Activated CD4-positive, alpha-beta T cell treated with anti-CD3 and anti-CD28 coated beads for 36 hours (primary cell): Measurements from ENCODE around the gene OTUD5. TPM values are rescaled to one million over a fixed set of nuclear protein-coding genes. Genes with fewer than 3 reads are reported as not detected.

Experiments
- ATAC-seq: fragments of 200-7000 bp; cut with Tn5 transposase; one replicate; pipeline ENCODE4 v1.10.0; 2021; ENCODE audit warnings: mild to moderate bottlenecking, moderate library complexity
- CTCF ChIA-PET: fragments of 350-600 bp; sonication (Branson Sonifier 250); formaldehyde crosslinking; loops from one replicate; lab custom pipeline; 2021; ENCODE audit warnings: antibody characterized with exemption; lab: Charles Lee
- POLR2A ChIA-PET: fragments of 350-600 bp; sonication (Branson Sonifier 250); formaldehyde crosslinking; loops from one replicate; lab custom pipeline; 2021; ENCODE audit warnings: antibody characterized with exemption, inconsistent platforms; lab: Charles Lee
- DNase-seq: peaks from one replicate; pipeline ENCODE4 v3.0.0-alpha.2; 2020
- H3K27ac Mint-ChIP-seq: one replicate; pipeline ENCODE4 v1.8.0; 2021; ENCODE audit warnings: mixed read lengths
- H3K27me3 Mint-ChIP-seq: one replicate; pipeline ENCODE4 v1.8.0; 2021; ENCODE audit warnings: mixed read lengths
- H3K36me3 Mint-ChIP-seq: one replicate; pipeline ENCODE4 v1.8.0; 2021; ENCODE audit warnings: low read depth, mixed read lengths
- H3K4me1 Mint-ChIP-seq: one replicate; pipeline ENCODE4 v1.8.0; 2021; ENCODE audit warnings: mixed read lengths
- H3K4me3 Mint-ChIP-seq: one replicate; pipeline ENCODE4 v1.8.0; 2021; ENCODE audit warnings: mild to moderate bottlenecking, moderate library complexity, mixed read lengths
- H3K9me3 Mint-ChIP-seq: one replicate; pipeline ENCODE4 v1.8.0; 2021; ENCODE audit warnings: low read depth, mixed read lengths
- intact Hi-C, 2 experiments: fragments of 100-400 bp; cut with DNase I in 1 of 2; cut with micrococcal nuclease in 1 of 2; formaldehyde crosslinking; loops; one replicate each; pipeline versions ENCODE4 v1.14.2 to v1.15.1; 2022 to 2024; cut with DNase I, micrococcal nuclease
- total RNA-seq, 2 experiments: library from RNA; stranded (reverse); gene quantifications; one replicate each; pipeline ENCODE4 v1.2.3, GENCODE V29; 2021

Gene OTUD5
- total RNA-seq, 2 experiments from 2014 or later, result 68.0 to 98.1 TPM

DNA sequence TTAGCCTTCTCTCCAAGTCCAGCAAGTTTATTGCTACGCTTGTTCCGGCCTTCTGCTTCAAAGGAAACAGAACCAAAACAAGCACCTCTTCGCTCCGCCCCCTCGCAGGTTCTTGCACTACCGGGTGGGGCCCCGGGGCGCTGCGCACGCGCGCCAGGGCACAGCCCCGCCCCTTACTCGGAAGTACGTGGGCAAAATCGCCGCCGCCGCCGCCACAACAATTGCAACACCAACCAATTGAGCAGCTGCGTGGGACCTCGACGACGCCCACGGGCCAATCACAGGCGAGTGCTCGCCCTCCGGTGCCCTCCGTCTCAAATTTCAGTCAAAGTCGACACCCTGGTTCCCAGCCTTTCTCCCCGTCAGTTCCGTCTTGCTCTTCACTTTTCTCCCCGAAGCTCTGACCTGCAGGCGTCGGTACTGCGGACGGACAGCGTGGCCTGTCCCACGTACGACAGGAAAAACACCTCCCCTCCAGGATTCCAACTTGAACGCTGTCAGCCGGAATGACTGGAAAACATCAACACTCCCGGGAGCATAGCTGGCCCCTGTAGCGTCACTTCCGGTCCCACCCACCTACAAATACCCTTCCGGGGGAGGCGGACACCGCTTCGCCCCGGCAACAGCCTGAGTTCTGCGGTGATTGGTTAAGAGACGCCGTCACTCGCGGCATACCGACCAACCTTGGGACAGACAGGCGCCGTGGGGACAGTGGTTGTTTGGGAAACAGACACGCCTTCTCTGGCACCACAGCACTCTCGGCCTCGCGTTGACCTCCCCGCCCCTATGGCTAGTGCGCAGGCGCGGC is 624 bp upstream of the OTUD5 start:
- ChIA-PET POLR2A (interaction anchor here (1.2 to 3.2 kb wide), 5 partner anchors 15 to 67 kb away, joined by 3 to 27 read pairs (median 6); partner anchors contain the start of genes PIM2 and SLC35A2), CTCF (interaction anchor here (0.6 to 1.8 kb wide), 6 partner anchors 19 to 86 kb away, joined by 3 to 8 read pairs (median 3); no protein-coding TSS in a partner anchor)
- Mint-ChIP-seq H3K27me3 (no peaks in the 10 kb centered on the region), H3K4me1 (peaks cover 28% of the 10 kb centered on the region), H3K9me3 (no peaks in the 10 kb centered on the region), H3K27ac (peak overlapping the region; percentile 100), H3K4me3 (peak overlapping the region; percentile 93), H3K36me3 (peaks cover 25% of the 10 kb centered on the region)
- intact Hi-C loops, result loop anchor here (1.0 to 5.0 kb wide), 17 partner anchors 21 to 384 kb away; partner anchors contain the start of genes GRIPAP1 (in 2 of the 2), SUV39H1 (in 2 of the 2), TFE3 (in 2 of the 2) and GPKOW (in 1 of the 2)
- DNase-seq, result peak; percentile 95
- peak; percentile 92 for ATAC-seq

GRCh38 chrX:48956728-48957414 is 536 bp downstream of the OTUD5 start:
- H3K4me1 Mint-ChIP-seq, result peaks cover 39% of the 10 kb centered on the region
- H3K4me3 Mint-ChIP-seq, result peak overlapping the region; percentile 84
- CTCF ChIA-PET, result interaction anchor here (1.4 to 2.6 kb wide), 2 partner anchors 11 to 12 kb away, joined by 6 to 8 read pairs; no protein-coding TSS in a partner anchor
- H3K27ac Mint-ChIP-seq, result peak overlapping the region; percentile 88
- POLR2A ChIA-PET, result interaction anchor here (0.6 to 3.2 kb wide), 6 partner anchors 13 to 56 kb away, joined by 3 to 27 read pairs (median 5); partner anchors contain the start of gene SLC35A2
- DNase-seq, result peak; percentile 74
- H3K27me3 Mint-ChIP-seq, result no peaks in the 10 kb centered on the region
- intact Hi-C loops, result loop anchor here (1.0 to 5.0 kb wide), 5 partner anchors 38 to 312 kb away; partner anchors contain the start of genes GRIPAP1 (in 1 of the 2), PIM2 (in 1 of the 2), PPP1R3F (in 1 of the 2) and PQBP1 (in 1 of the 2)
- no peaks in the 10 kb centered on the region for H3K9me3 Mint-ChIP-seq
- peak; percentile 13 for ATAC-seq
- H3K36me3 Mint-ChIP-seq, result peaks cover 25% of the 10 kb centered on the region

GRCh38 chrX:48948589-48948988 is 8.8 kb downstream of the OTUD5 start:
- ChIA-PET CTCF (interaction anchor here (0.8 to 0.9 kb wide), 2 partner anchors 58 to 64 kb away, joined by 3 to 6 read pairs; no protein-coding TSS in a partner anchor), POLR2A (interaction anchor here (0.7 kb wide), 1 partner anchor 9 kb away, joined by 3 read pairs; no protein-coding TSS in a partner anchor)
- intact Hi-C loops, result loop anchor here in 1 of 2 experiments (10.0 kb wide), 1 partner anchor 54 kb away; the partner anchor contains the start of genes PQBP1 and TIMM17B
- no peak overlapping the region for H3K27ac Mint-ChIP-seq
- H3K4me3 Mint-ChIP-seq, result no peak overlapping the region
- DNase-seq, result no peak
- no peak for ATAC-seq
- no peaks in the 10 kb centered on the region for H3K9me3 Mint-ChIP-seq
- peaks cover 14% of the 10 kb centered on the region for H3K36me3 Mint-ChIP-seq
- H3K27me3 Mint-ChIP-seq, result no peaks in the 10 kb centered on the region
- H3K4me1 Mint-ChIP-seq, result peaks cover 43% of the 10 kb centered on the region

- peak; percentile 42 for ATAC-seq
- ChIA-PET CTCF (interaction anchor here (0.6 to 2.1 kb wide), 11 partner anchors 7 to 297 kb away, joined by 3 to 8 read pairs (median 5); partner anchors contain the start of gene OTUD5), POLR2A (interaction anchor here (1.0 to 1.6 kb wide), 2 partner anchors 26 to 29 kb away, joined by 4 to 6 read pairs; no protein-coding TSS in a partner anchor)
- Mint-ChIP-seq H3K4me3 (peak overlapping the region; percentile 17), H3K36me3 (peaks cover 32% of the 10 kb centered on the region), H3K27me3 (no peaks in the 10 kb centered on the region), H3K9me3 (no peaks in the 10 kb centered on the region), H3K27ac (peak overlapping the region; percentile 84), H3K4me1 (peaks cover 50% of the 10 kb centered on the region)
- intact Hi-C loops, result loop anchor here (1.0 to 10.0 kb wide), 3 partner anchors 51 to 297 kb away; partner anchors contain the start of genes PQBP1 (in 1 of the 2) and TIMM17B (in 1 of the 2)
- peak; percentile 71 for DNase-seq
Observed at GRCh38 chrX:48945517-48946348, 11.7 kb downstream of the OTUD5 start.

GRCh38 chrX:48942895-48943294 is 14.5 kb downstream of the OTUD5 start:
- DNase-seq (no peak), ATAC-seq (peak; percentile 8)
- peak overlapping the region; percentile 95 for H3K27ac Mint-ChIP-seq
- H3K4me1 Mint-ChIP-seq, result peaks cover 71% of the 10 kb centered on the region
- CTCF ChIA-PET, result interaction anchor here (1.4 kb wide), 1 partner anchor 31 kb away, joined by 4 read pairs; the partner anchor contains the start of gene SLC35A2
- H3K9me3 Mint-ChIP-seq, result no peaks in the 10 kb centered on the region
- POLR2A ChIA-PET, result interaction anchor here (1.5 to 2.8 kb wide), 5 partner anchors 8 to 31 kb away, joined by 6 to 23 read pairs (median 7); partner anchors contain the start of genes OTUD5, PIM2 and SLC35A2
- peak overlapping the region; percentile 48 for H3K4me3 Mint-ChIP-seq
- intact Hi-C loops, result loop anchor here in 1 of 2 experiments (10.0 kb wide), 1 partner anchor 48 kb away; the partner anchor contains the start of genes PQBP1 and TIMM17B
- H3K27me3 Mint-ChIP-seq, result no peaks in the 10 kb centered on the region
- H3K36me3 Mint-ChIP-seq, result peaks cover 45% of the 10 kb centered on the region

- ATAC-seq (no peak), DNase-seq (no peak)
- intact Hi-C loops, result loop anchor here in 1 of 2 experiments (10.0 kb wide), 1 partner anchor 46 kb away; the partner anchor contains the start of genes PQBP1 and TIMM17B
- H3K9me3 Mint-ChIP-seq, result no peaks in the 10 kb centered on the region
- H3K4me1 Mint-ChIP-seq, result peaks cover 79% of the 10 kb centered on the region
- H3K36me3 Mint-ChIP-seq, result peaks cover 63% of the 10 kb centered on the region
- peak overlapping the region; percentile 64 for H3K4me3 Mint-ChIP-seq
- ChIA-PET POLR2A (interaction anchor here (0.5 to 5.3 kb wide), 6 partner anchors 10 to 43 kb away, joined by 3 to 86 read pairs (median 22); partner anchors contain the start of genes OTUD5, PIM2, PQBP1 and SLC35A2), CTCF (interaction anchor here (0.9 kb wide), 1 partner anchor 29 kb away, joined by 3 read pairs; the partner anchor contains the start of gene SLC35A2)
- H3K27me3 Mint-ChIP-seq, result no peaks in the 10 kb centered on the region
- peak overlapping the region; percentile 96 for H3K27ac Mint-ChIP-seq
Observed at GRCh38 chrX:48940404-48940955, 16.9 kb downstream of the OTUD5 start.

- Mint-ChIP-seq H3K27ac (peak overlapping the region; percentile 96), H3K4me3 (peak overlapping the region; percentile 64), H3K36me3 (peaks cover 71% of the 10 kb centered on the region), H3K4me1 (peaks cover 87% of the 10 kb centered on the region), H3K27me3 (no peaks in the 10 kb centered on the region), H3K9me3 (no peaks in the 10 kb centered on the region)
- ATAC-seq, result no peak
- CTCF ChIA-PET, result no interaction called here
- intact Hi-C loops, result loop anchor here (5.0 to 10.0 kb wide), 4 partner anchors 45 to 333 kb away; partner anchors contain the start of genes PQBP1 (in 1 of the 2) and TIMM17B (in 1 of the 2)
- POLR2A ChIA-PET, result interaction anchor here (1.0 to 5.3 kb wide), 7 partner anchors 9 to 329 kb away, joined by 3 to 86 read pairs (median 18); partner anchors contain the start of genes OTUD5, PIM2, PQBP1 and SLC35A2
- no peak for DNase-seq
Observed at GRCh38 chrX:48939524-48940228, 17.7 kb downstream of the OTUD5 start.

- ATAC-seq (peak; percentile 54), DNase-seq (peak; percentile 88)
- intact Hi-C loops, result loop anchor here in 1 of 2 experiments (1.0 to 5.0 kb wide), 4 partner anchors 48 to 333 kb away; no protein-coding TSS in a partner anchor
- no peaks in the 10 kb centered on the region for H3K9me3 Mint-ChIP-seq
- H3K4me3 Mint-ChIP-seq, result peak overlapping the region; percentile 64
- H3K4me1 Mint-ChIP-seq, result peaks cover 89% of the 10 kb centered on the region
- H3K27ac Mint-ChIP-seq, result peak overlapping the region; percentile 96
- peaks cover 73% of the 10 kb centered on the region for H3K36me3 Mint-ChIP-seq
- no peaks in the 10 kb centered on the region for H3K27me3 Mint-ChIP-seq
- ChIA-PET POLR2A (interaction anchor here (0.6 to 5.3 kb wide), 11 partner anchors 10 to 330 kb away, joined by 3 to 86 read pairs (median 7); partner anchors contain the start of genes OTUD5, PIM2, PQBP1 and SLC35A2), CTCF (interaction anchor here (0.6 to 2.3 kb wide), 5 partner anchors 8 to 47 kb away, joined by 3 to 17 read pairs (median 3); partner anchors contain the start of gene PIM2)
Observed at GRCh38 chrX:48938721-48939425, 18.5 kb downstream of the OTUD5 start.
